GM18498 (cell line): ENCODE measurements around the gene CHSY3.
"Not testable (repeated sequence)": the region's sequence is repeated elsewhere in the genome, so short reads cannot be mapped to it uniquely, and the experiment has no call there.

Experiments
- ATAC-seq: cut with Tn5 transposase; IDR thresholded peaks from one replicate; pipeline ENCODE4 v1.9.1; 2021; ENCODE audit warnings: mild to moderate bottlenecking, moderate library complexity; ENCODE audit not compliant: unreplicated experiment

Gene CHSY3

GRCh38 chr5:130151239-130151638, 247.0 kb downstream of the CHSY3 start:
- ATAC-seq = no peak

GRCh38 chr5:130155345-130156011, 251.2 kb downstream of the CHSY3 start:
- ATAC-seq = no peak

- no peak for ATAC-seq
Observed at GRCh38 chr5:130158036-130158435, 253.8 kb downstream of the CHSY3 start.

GRCh38 chr5:130159968-130160367, 255.7 kb downstream of the CHSY3 start:
- ATAC-seq = no peak

- no peak for ATAC-seq
Observed at GRCh38 chr5:130164966-130165365, 260.7 kb downstream of the CHSY3 start.

- ATAC-seq = no peak
Observed at GRCh38 chr5:130166839-130167490, 262.7 kb downstream of the CHSY3 start.

GRCh38 chr5:130168211-130168610, 263.9 kb downstream of the CHSY3 start:
- no peak for ATAC-seq

GRCh38 chr5:130171699-130172098, 267.4 kb downstream of the CHSY3 start:
- no peak for ATAC-seq

- no peak for ATAC-seq
Observed at GRCh38 chr5:130183115-130183514, 278.9 kb downstream of the CHSY3 start.

GRCh38 chr5:130189961-130190360, 285.7 kb downstream of the CHSY3 start:
- ATAC-seq = no peak

GRCh38 chr5:130198927-130199326, 294.7 kb downstream of the CHSY3 start:
- ATAC-seq = peak; percentile 80

- no peak for ATAC-seq
Observed at GRCh38 chr5:130206686-130207085, 302.4 kb downstream of the CHSY3 start.

GRCh38 chr5:130213607-130214006, 309.3 kb downstream of the CHSY3 start:
- ATAC-seq = no peak

GRCh38 chr5:130216286-130216685, 312.0 kb downstream of the CHSY3 start:
- ATAC-seq = no peak

- no peak for ATAC-seq
Observed at GRCh38 chr5:130222573-130222972, 318.3 kb downstream of the CHSY3 start.

- not testable (repeated sequence) for ATAC-seq
Observed at GRCh38 chr5:130226556-130226955, 322.3 kb downstream of the CHSY3 start.

GRCh38 chr5:130227699-130228098, 323.4 kb downstream of the CHSY3 start:
- ATAC-seq = no peak

GRCh38 chr5:130231786-130232185, 327.5 kb downstream of the CHSY3 start:
- no peak for ATAC-seq

GRCh38 chr5:130234816-130235215, 330.6 kb downstream of the CHSY3 start:
- no peak for ATAC-seq
